ENCODE data around the gene SYNPO. TPM values are rescaled to one million over a fixed set of nuclear protein-coding genes. Genes with fewer than 3 reads are reported as not detected.

Gene SYNPO
- total RNA-seq, 1 donor from 2014 or later, result 40.2 TPM

DNA sequence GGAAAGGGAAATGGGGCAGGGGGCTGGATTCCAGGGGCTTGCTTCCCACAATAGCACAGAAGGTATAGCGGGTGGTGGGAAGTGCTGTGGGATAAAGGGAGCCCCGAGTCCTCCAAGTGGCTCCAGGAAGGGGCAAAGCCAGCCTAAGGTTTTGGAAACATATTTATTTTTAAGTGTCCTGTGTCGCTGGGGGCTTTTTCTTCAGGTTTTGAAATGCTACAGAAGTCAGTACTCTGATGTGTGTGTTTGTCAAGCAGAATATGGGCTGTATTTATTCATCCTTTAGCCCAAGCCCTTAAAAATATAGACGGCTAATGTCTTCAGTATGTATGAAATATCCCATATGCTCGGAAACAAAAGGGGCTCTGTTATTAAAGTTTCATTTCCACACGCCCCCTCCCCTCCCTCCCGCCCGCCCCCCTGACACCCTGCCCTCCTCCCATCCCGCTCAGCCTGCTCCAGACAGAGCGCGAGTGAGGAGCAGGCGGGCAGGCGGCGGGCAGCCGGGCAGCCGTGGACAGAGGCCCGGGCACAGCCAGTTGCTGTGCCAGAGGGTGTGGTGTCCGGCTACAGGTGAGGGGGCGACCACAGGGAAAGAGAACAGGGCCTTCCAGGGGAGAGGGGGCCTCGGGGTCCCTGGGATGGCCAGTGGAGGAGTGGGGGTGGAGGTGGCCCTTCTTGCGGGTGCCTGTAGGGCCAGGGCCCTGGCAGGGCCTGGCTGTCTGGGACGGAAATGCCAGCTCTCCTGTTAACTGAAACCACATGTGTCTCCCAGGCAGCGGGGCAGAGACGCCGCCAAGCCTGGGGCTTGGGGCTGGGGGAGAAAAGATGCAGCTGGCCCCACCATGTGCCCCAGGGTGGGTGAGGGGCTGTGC lies 39.6 kb upstream of the SYNPO start:
- Histone ChIP-seq H3K27me3 (ENCODE audit: insufficient read depth, low read length) (no peaks in the 10 kb centered on the region), H4K20me1 (ENCODE audit: insufficient read depth, low read length) (no peaks in the 10 kb centered on the region), H3K9me3 (ENCODE audit: insufficient read depth, low read depth, low read length) (no peaks in the 10 kb centered on the region), H3K79me2 (ENCODE audit: insufficient read depth, low read length) (no peaks in the 10 kb centered on the region), H3K4me2 (ENCODE audit: low read length) (peak overlapping the region; percentile 48), H3K4me1 (ENCODE audit: insufficient read depth, low read length) (peaks cover 18% of the 10 kb centered on the region), H3K4me3 (ENCODE audit: insufficient read depth, low read depth, low read length) (no peak overlapping the region), H3K9ac (ENCODE audit: low read length) (peak overlapping the region; percentile 67), H3K27ac (ENCODE audit: low read depth, low read length) (peak overlapping the region; percentile 38), H3K36me3 (ENCODE audit: insufficient read depth, low read length) (no peaks in the 10 kb centered on the region), H2AFZ (ENCODE audit: low read depth, low read length) (no peak overlapping the region)
- no peak for TF ChIP-seq EZH2 (IDR thresholded peaks at IDR 0.05; ENCODE audit: insufficient read depth, low read length)
- TF ChIP-seq, protein P1, sequence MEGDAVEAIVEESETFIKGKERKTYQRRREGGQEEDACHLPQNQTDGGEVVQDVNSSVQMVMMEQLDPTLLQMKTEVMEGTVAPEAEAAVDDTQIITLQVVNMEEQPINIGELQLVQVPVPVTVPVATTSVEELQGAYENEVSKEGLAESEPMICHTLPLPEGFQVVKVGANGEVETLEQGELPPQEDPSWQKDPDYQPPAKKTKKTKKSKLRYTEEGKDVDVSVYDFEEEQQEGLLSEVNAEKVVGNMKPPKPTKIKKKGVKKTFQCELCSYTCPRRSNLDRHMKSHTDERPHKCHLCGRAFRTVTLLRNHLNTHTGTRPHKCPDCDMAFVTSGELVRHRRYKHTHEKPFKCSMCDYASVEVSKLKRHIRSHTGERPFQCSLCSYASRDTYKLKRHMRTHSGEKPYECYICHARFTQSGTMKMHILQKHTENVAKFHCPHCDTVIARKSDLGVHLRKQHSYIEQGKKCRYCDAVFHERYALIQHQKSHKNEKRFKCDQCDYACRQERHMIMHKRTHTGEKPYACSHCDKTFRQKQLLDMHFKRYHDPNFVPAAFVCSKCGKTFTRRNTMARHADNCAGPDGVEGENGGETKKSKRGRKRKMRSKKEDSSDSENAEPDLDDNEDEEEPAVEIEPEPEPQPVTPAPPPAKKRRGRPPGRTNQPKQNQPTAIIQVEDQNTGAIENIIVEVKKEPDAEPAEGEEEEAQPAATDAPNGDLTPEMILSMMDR (IDR thresholded peaks at IDR 0.05; ENCODE audit: insufficient read depth, low read depth, low read length), result no peak
- Mint-ChIP-seq H3K27ac (ENCODE audit: unreplicated experiment) (no peak overlapping the region), H3K36me3 (ENCODE audit: low read depth, unreplicated experiment) (no peaks in the 10 kb centered on the region), H3K4me3 (ENCODE audit: unreplicated experiment) (no peak overlapping the region), H3K27me3 (ENCODE audit: low read depth, unreplicated experiment) (peaks cover 30% of the 10 kb centered on the region), H3K9me3 (ENCODE audit: unreplicated experiment) (no peaks in the 10 kb centered on the region), H3K4me1 (ENCODE audit: low read depth, unreplicated experiment) (peaks cover 12% of the 10 kb centered on the region)
- DNase-seq (ENCODE audit: low read depth) (no peak), FAIRE-seq (no peak)

DNA sequence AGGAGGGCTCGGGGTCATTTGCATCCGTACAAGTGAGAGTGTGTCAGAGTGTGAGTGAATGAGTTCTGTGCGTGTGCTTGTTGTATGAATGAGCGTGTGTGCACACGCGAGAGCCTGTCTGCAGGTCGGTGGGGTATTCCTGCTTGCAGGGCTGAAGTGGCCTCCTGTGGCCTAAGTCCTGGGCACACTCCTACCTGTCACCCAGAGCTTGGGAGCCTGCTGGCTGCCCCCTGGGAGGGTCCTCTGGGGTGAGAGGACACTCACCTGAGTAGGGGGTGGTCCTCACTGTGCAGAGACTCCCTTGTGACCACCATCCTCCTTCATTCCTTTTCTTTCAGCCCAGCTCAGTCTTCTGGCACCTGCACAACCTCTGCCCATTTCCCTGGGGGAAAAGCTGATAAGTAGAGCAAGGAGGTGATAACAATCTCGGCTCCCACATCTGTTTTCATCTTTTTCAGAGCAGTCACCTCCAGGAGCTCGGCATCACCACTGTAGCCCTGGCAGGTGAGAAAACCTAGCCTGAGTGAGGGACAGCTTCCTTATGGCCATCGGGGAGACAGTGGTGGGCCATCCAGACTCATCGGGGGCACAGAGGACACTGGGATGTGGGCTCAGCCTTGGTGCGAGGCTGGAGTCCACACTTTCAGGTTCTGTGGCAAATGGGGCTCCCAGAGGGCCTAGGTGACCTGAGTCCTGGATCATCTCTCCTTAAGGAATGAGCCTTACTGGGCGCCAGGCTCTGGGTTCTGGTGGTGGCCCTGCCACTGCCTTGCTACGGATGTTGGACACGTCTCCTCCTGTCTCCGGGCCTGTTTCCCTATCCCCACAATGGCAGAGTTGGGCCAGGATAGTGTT lies 38.7 kb upstream of the SYNPO start:
- Mint-ChIP-seq H3K27me3 (ENCODE audit: low read depth, unreplicated experiment) (peaks cover 30% of the 10 kb centered on the region), H3K27ac (ENCODE audit: unreplicated experiment) (no peak overlapping the region), H3K4me3 (ENCODE audit: unreplicated experiment) (no peak overlapping the region), H3K4me1 (ENCODE audit: low read depth, unreplicated experiment) (peaks cover 6% of the 10 kb centered on the region), H3K36me3 (ENCODE audit: low read depth, unreplicated experiment) (no peaks in the 10 kb centered on the region), H3K9me3 (ENCODE audit: unreplicated experiment) (no peaks in the 10 kb centered on the region)
- Histone ChIP-seq H3K27ac (ENCODE audit: low read depth, low read length) (no peak overlapping the region), H3K9me3 (ENCODE audit: insufficient read depth, low read depth, low read length) (no peaks in the 10 kb centered on the region), H3K27me3 (ENCODE audit: insufficient read depth, low read length) (no peaks in the 10 kb centered on the region), H3K9ac (ENCODE audit: low read length) (peak overlapping the region; percentile 33), H3K4me3 (ENCODE audit: insufficient read depth, low read depth, low read length) (no peak overlapping the region), H2AFZ (ENCODE audit: low read depth, low read length) (no peak overlapping the region), H3K4me2 (ENCODE audit: low read length) (peak overlapping the region; percentile 23), H3K4me1 (ENCODE audit: insufficient read depth, low read length) (peaks cover 13% of the 10 kb centered on the region), H3K79me2 (ENCODE audit: insufficient read depth, low read length) (no peaks in the 10 kb centered on the region), H4K20me1 (ENCODE audit: insufficient read depth, low read length) (no peaks in the 10 kb centered on the region), H3K36me3 (ENCODE audit: insufficient read depth, low read length) (no peaks in the 10 kb centered on the region)
- FAIRE-seq, result no peak
- TF ChIP-seq EZH2 (IDR thresholded peaks at IDR 0.05; ENCODE audit: insufficient read depth, low read length), result no peak
- TF ChIP-seq, protein P1 (IDR thresholded peaks at IDR 0.05; ENCODE audit: insufficient read depth, low read depth, low read length), result no peak
- DNase-seq (ENCODE audit: low read depth), result no peak

Data from astrocyte (in vitro differentiated cells and primary cell).